Mucosa of descending colon (tissue), 3 donors: ENCODE measurements around the gene NCF2. TPM values are rescaled to one million over a fixed set of nuclear protein-coding genes. Genes with fewer than 3 reads are reported as not detected.

Experiments
- ATAC-seq: fragments of 200-7000 bp; cut with Tn5 transposase; one replicate; pipeline ENCODE4 v1.9.1; 2020; ENCODE audit warnings: mild to moderate bottlenecking, moderate library complexity
- DNase-seq, 3 donors: peaks; one replicate each; pipeline ENCODE4 v3.0.0-alpha.2; 2020
- H3K36me3 ChIP-seq: fragments of 200-600 bp; one replicate; pipeline ENCODE4 v1.8.0; 2021; ENCODE audit warnings: low read depth, mild to moderate bottlenecking
- H3K4me1 ChIP-seq: fragments of 200-600 bp; one replicate; pipeline ENCODE4 v1.8.0; 2021; ENCODE audit warnings: low read depth, mild to moderate bottlenecking
- H3K4me3 ChIP-seq: fragments of 200-600 bp; one replicate; pipeline ENCODE4 v1.8.0; 2021; ENCODE audit warnings: mild to moderate bottlenecking
- H3K9me3 ChIP-seq: fragments of 200-600 bp; one replicate; pipeline ENCODE4 v1.8.0; 2021; ENCODE audit warnings: mild to moderate bottlenecking
- CTCF ChIP-seq: fragments of 200-600 bp; IDR thresholded peaks from one replicate; pipeline ENCODE4 v1.8.0; 2022; ENCODE audit warnings: antibody characterized with exemption, mild to moderate bottlenecking
- intact Hi-C, 2 donors: fragments of 100-400 bp; cut with DNase I in 1 of 2; cut with micrococcal nuclease in 1 of 2; formaldehyde crosslinking; loops; one replicate each; pipeline versions ENCODE4 v1.11.0 to v1.11.1; 2022; cut with DNase I, micrococcal nuclease
- total RNA-seq, 3 donors: library from RNA; stranded (reverse); fragmentation: NEBNext Ultra II Directional in 2 of 3; extraction: Animal tissue kit (Norgen Biotek cat#: 25700) in 2 of 3; gene quantifications; one replicate each; pipeline versions ENCODE4 v1.2.1 to v1.2.4, GENCODE V29; 2021 to 2023
- donor health status: DM: no; HTN: no; CAD: no; lungs with moderate emphysema.
- donor health status: DM: no; HTN: no; CAD: no.
- donor health status: DM: no; HTN: yes; CAD: no.

The NCF2 gene
- total RNA-seq, 3 donors from 2014 or later = 2.0 to 8.9 (median 8.3) TPM

- no peak for TF ChIP-seq CTCF
- intact Hi-C loops = no loop called here
- no peaks in the 10 kb centered on the region for H3K36me3 ChIP-seq
- H3K4me3 ChIP-seq = no peak overlapping the region
- no peak for ATAC-seq
- DNase-seq = no peak
- H3K9me3 ChIP-seq = no peaks in the 10 kb centered on the region
- no peaks in the 10 kb centered on the region for H3K4me1 ChIP-seq
Observed at GRCh38 chr1:183575606-183576005, 14.7 kb downstream of the NCF2 start.

- ATAC-seq (no peak), DNase-seq (no peak)
- H3K36me3 ChIP-seq = no peaks in the 10 kb centered on the region
- no peaks in the 10 kb centered on the region for H3K9me3 ChIP-seq
- TF ChIP-seq CTCF = no peak
- intact Hi-C loops = no loop called here
- H3K4me1 ChIP-seq = no peaks in the 10 kb centered on the region
- no peak overlapping the region for H3K4me3 ChIP-seq
Observed at GRCh38 chr1:183572721-183573120, 17.5 kb downstream of the NCF2 start.

GRCh38 chr1:183571678-183572268 lies 18.5 kb downstream of the NCF2 start:
- no peak for TF ChIP-seq CTCF
- no peak for DNase-seq
- intact Hi-C loops = no loop called here
- Histone ChIP-seq H3K9me3 (no peaks in the 10 kb centered on the region), H3K4me1 (peaks cover 3% of the 10 kb centered on the region), H3K4me3 (no peak overlapping the region), H3K36me3 (no peaks in the 10 kb centered on the region)
- ATAC-seq = no peak

- intact Hi-C loops = no loop called here
- peaks cover 3% of the 10 kb centered on the region for H3K4me1 ChIP-seq
- ATAC-seq (no peak), DNase-seq (no peak)
- no peaks in the 10 kb centered on the region for H3K36me3 ChIP-seq
- no peak for TF ChIP-seq CTCF
- H3K4me3 ChIP-seq = no peak overlapping the region
- H3K9me3 ChIP-seq = no peaks in the 10 kb centered on the region
Observed at GRCh38 chr1:183570451-183570850, 19.8 kb downstream of the NCF2 start.

- intact Hi-C loops = no loop called here
- H3K4me1 ChIP-seq = peaks cover 3% of the 10 kb centered on the region
- H3K36me3 ChIP-seq = no peaks in the 10 kb centered on the region
- DNase-seq (no peak), ATAC-seq (no peak)
- H3K9me3 ChIP-seq = no peaks in the 10 kb centered on the region
- H3K4me3 ChIP-seq = no peak overlapping the region
- TF ChIP-seq CTCF = no peak
Observed at GRCh38 chr1:183569801-183570200, 20.5 kb downstream of the NCF2 start.

GRCh38 chr1:183569141-183569540 lies 21.1 kb downstream of the NCF2 start:
- H3K4me3 ChIP-seq = no peak overlapping the region
- ATAC-seq (no peak), DNase-seq (no peak)
- H3K9me3 ChIP-seq = no peaks in the 10 kb centered on the region
- TF ChIP-seq CTCF = no peak
- H3K36me3 ChIP-seq = no peaks in the 10 kb centered on the region
- peaks cover 3% of the 10 kb centered on the region for H3K4me1 ChIP-seq
- intact Hi-C loops = no loop called here
